ENCODE results near the gene RALB.

The RALB gene

GRCh38 chr2:120227111-120227991, 25.3 kb upstream of the RALB start:
- Histone ChIP-seq H3K27ac (ENCODE audit: low read length) (no peak overlapping the region), H3K9ac (ENCODE audit: low read length) (no peak overlapping the region), H3K4me2 (ENCODE audit: low read length) (peak overlapping the region; percentile 7; the same call in 1 of the 2 replicates), H4K20me1 (ENCODE audit: insufficient read depth, low read length) (no peaks in the 10 kb centered on the region), H3K4me3 (ENCODE audit: low read length) (no peak overlapping the region), H3K4me1 (ENCODE audit: low read length) (peaks cover 19% of the 10 kb centered on the region), H3K79me2 (ENCODE audit: low read length) (peaks cover 5% of the 10 kb centered on the region), H3K9me3 (ENCODE audit: insufficient read depth, low read length) (peaks cover 5% of the 10 kb centered on the region; the same call in 1 of the 2 replicates), H2AFZ (ENCODE audit: low read depth, low read length) (no peak overlapping the region), H3K27me3 (ENCODE audit: low read depth, low read length) (peaks cover 15% of the 10 kb centered on the region), H3K36me3 (replicated peaks; ENCODE audit: low read depth, low read length) (peaks cover 3% of the 10 kb centered on the region)
- TF ChIP-seq EZH2phosphoT487 (IDR thresholded peaks at IDR 0.05; ENCODE audit: low read depth): no peak
- TF ChIP-seq CTCF (IDR thresholded peaks at IDR 0.05; ENCODE audit: low read depth, low read length): no peak

- no peak overlapping the region for H3K27ac ChIP-seq (ENCODE audit: low read length)
- H3K79me2 ChIP-seq (ENCODE audit: low read length): no peaks in the 10 kb centered on the region
- no peaks in the 10 kb centered on the region for H3K36me3 ChIP-seq (replicated peaks; ENCODE audit: low read depth, low read length)
- TF ChIP-seq EZH2phosphoT487 (IDR thresholded peaks at IDR 0.05; ENCODE audit: low read depth) (no peak), CTCF (IDR thresholded peaks at IDR 0.05; ENCODE audit: low read depth, low read length) (peak; percentile 59)
- no peak overlapping the region for H3K4me3 ChIP-seq (ENCODE audit: low read length)
- H3K4me2 ChIP-seq (ENCODE audit: low read length): peak overlapping the region; percentile 13; the same call in 1 of the 2 replicates
- peaks cover 22% of the 10 kb centered on the region for H3K4me1 ChIP-seq (ENCODE audit: low read length)
- H3K9ac ChIP-seq (ENCODE audit: low read length): no peak overlapping the region
- H4K20me1 ChIP-seq (ENCODE audit: insufficient read depth, low read length): no peaks in the 10 kb centered on the region
- peaks cover 15% of the 10 kb centered on the region for H3K27me3 ChIP-seq (ENCODE audit: low read depth, low read length)
- no peak overlapping the region for H2AFZ ChIP-seq (ENCODE audit: low read depth, low read length)
- peaks cover 5% of the 10 kb centered on the region; the same call in 1 of the 2 replicates for H3K9me3 ChIP-seq (ENCODE audit: insufficient read depth, low read length)
Observed at GRCh38 chr2:120228503-120228902, 24.1 kb upstream of the RALB start.

- no peak overlapping the region for H3K27ac ChIP-seq (ENCODE audit: low read length)
- H3K79me2 ChIP-seq (ENCODE audit: low read length): no peaks in the 10 kb centered on the region
- H3K4me1 ChIP-seq (ENCODE audit: low read length): peaks cover 22% of the 10 kb centered on the region
- H3K9me3 ChIP-seq (ENCODE audit: insufficient read depth, low read length): peaks cover 5% of the 10 kb centered on the region; the same call in 1 of the 2 replicates
- TF ChIP-seq EZH2phosphoT487 (IDR thresholded peaks at IDR 0.05; ENCODE audit: low read depth) (no peak), CTCF (IDR thresholded peaks at IDR 0.05; ENCODE audit: low read depth, low read length) (no peak)
- peaks cover 15% of the 10 kb centered on the region for H3K27me3 ChIP-seq (ENCODE audit: low read depth, low read length)
- H3K4me3 ChIP-seq (ENCODE audit: low read length): no peak overlapping the region
- no peaks in the 10 kb centered on the region for H4K20me1 ChIP-seq (ENCODE audit: insufficient read depth, low read length)
- no peaks in the 10 kb centered on the region for H3K36me3 ChIP-seq (replicated peaks; ENCODE audit: low read depth, low read length)
- no peak overlapping the region for H3K4me2 ChIP-seq (ENCODE audit: low read length)
- H2AFZ ChIP-seq (ENCODE audit: low read depth, low read length): no peak overlapping the region
- no peak overlapping the region for H3K9ac ChIP-seq (ENCODE audit: low read length)
Observed at GRCh38 chr2:120229341-120229740, 23.3 kb upstream of the RALB start.
